Measurements from ENCODE around the gene C1QB. TPM values are rescaled to one million over a fixed set of nuclear protein-coding genes. Genes with fewer than 3 reads are reported as not detected.

The C1QB gene
- total RNA-seq, 1 donor from 2014 or later = not detected

- no peak for TF ChIP-seq CTCF (IDR thresholded peaks at IDR 0.05; ENCODE audit: unreplicated experiment)
These were observed 837 bp upstream of the C1QB start for GRCh38 chr1:22651941-22652856.

GRCh38 chr1:22654692-22655091 is 1.7 kb downstream of the C1QB start:
- Mint-ChIP-seq H3K4me1 (ENCODE audit: unreplicated experiment) (no peaks in the 10 kb centered on the region), H3K9me3 (ENCODE audit: unreplicated experiment) (no peaks in the 10 kb centered on the region), H3K4me3 (ENCODE audit: unreplicated experiment) (no peak overlapping the region), H3K27ac (ENCODE audit: unreplicated experiment) (no peak overlapping the region), H3K36me3 (ENCODE audit: low read depth, unreplicated experiment) (no peaks in the 10 kb centered on the region), H3K27me3 (ENCODE audit: unreplicated experiment) (peaks cover 9% of the 10 kb centered on the region)
- peak; percentile 41 for TF ChIP-seq CTCF (IDR thresholded peaks at IDR 0.05; ENCODE audit: unreplicated experiment)
- DNase-seq (ENCODE audit: low spot score) = no peak

More at GRCh38 chr1:22651941-22652856, 837 bp upstream of the C1QB start:
- Mint-ChIP-seq H3K4me3 (ENCODE audit: unreplicated experiment) (no peak overlapping the region), H3K27ac (ENCODE audit: unreplicated experiment) (no peak overlapping the region), H3K4me1 (ENCODE audit: unreplicated experiment) (no peaks in the 10 kb centered on the region), H3K9me3 (ENCODE audit: unreplicated experiment) (no peaks in the 10 kb centered on the region), H3K36me3 (ENCODE audit: low read depth, unreplicated experiment) (no peaks in the 10 kb centered on the region), H3K27me3 (ENCODE audit: unreplicated experiment) (peaks cover 6% of the 10 kb centered on the region)
- DNase-seq (ENCODE audit: low spot score) = no peak

GRCh38 chr1:22658385-22659163 is 5.5 kb downstream of the C1QB start:
- Mint-ChIP-seq H3K4me3 (ENCODE audit: unreplicated experiment) (no peak overlapping the region), H3K4me1 (ENCODE audit: unreplicated experiment) (no peaks in the 10 kb centered on the region), H3K27me3 (ENCODE audit: unreplicated experiment) (peaks cover 9% of the 10 kb centered on the region), H3K36me3 (ENCODE audit: low read depth, unreplicated experiment) (no peaks in the 10 kb centered on the region), H3K27ac (ENCODE audit: unreplicated experiment) (no peak overlapping the region), H3K9me3 (ENCODE audit: unreplicated experiment) (no peaks in the 10 kb centered on the region)
- peak; percentile 31 for TF ChIP-seq CTCF (IDR thresholded peaks at IDR 0.05; ENCODE audit: unreplicated experiment)
- no peak for DNase-seq (ENCODE audit: low spot score)

- Mint-ChIP-seq H3K27ac (ENCODE audit: unreplicated experiment) (no peak overlapping the region), H3K4me3 (ENCODE audit: unreplicated experiment) (no peak overlapping the region), H3K9me3 (ENCODE audit: unreplicated experiment) (no peaks in the 10 kb centered on the region), H3K4me1 (ENCODE audit: unreplicated experiment) (no peaks in the 10 kb centered on the region), H3K36me3 (ENCODE audit: low read depth, unreplicated experiment) (no peaks in the 10 kb centered on the region), H3K27me3 (ENCODE audit: unreplicated experiment) (peaks cover 13% of the 10 kb centered on the region)
- no peak for TF ChIP-seq CTCF (IDR thresholded peaks at IDR 0.05; ENCODE audit: unreplicated experiment)
- no peak for DNase-seq (ENCODE audit: low spot score)
These were observed 7.7 kb downstream of the C1QB start for GRCh38 chr1:22660716-22661241.
